HG03521 (cell line): Measurements from ENCODE around the gene CST9.

Source experiments
- ATAC-seq: cut with Tn5 transposase; IDR thresholded peaks from one replicate; pipeline ENCODE4 v1.9.1; 2021; ENCODE audit warnings: mild to moderate bottlenecking, moderate library complexity; ENCODE audit not compliant: unreplicated experiment

The CST9 gene

DNA sequence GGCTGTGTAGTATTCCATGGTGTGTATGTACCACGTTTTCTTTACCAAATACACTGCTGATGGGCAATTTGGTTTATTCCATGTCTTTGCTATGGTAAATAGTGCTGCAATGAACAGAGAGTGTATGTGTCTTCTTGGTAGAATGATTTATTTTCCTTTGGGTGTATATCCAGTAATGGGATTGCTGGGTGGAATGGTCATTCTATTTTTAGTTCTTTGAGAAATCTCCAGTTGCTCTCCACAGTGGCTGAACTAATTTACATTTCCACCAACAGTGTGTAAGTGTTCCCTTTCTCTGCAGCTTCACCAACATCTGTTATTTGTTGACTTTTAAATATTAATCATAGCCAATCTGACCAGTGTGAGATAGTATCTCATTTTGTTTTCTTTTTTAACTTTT, 51.3 kb downstream of the CST9 start:
- ATAC-seq = no peak
